ENCODE data around the gene MLN.

Gene MLN

DNA sequence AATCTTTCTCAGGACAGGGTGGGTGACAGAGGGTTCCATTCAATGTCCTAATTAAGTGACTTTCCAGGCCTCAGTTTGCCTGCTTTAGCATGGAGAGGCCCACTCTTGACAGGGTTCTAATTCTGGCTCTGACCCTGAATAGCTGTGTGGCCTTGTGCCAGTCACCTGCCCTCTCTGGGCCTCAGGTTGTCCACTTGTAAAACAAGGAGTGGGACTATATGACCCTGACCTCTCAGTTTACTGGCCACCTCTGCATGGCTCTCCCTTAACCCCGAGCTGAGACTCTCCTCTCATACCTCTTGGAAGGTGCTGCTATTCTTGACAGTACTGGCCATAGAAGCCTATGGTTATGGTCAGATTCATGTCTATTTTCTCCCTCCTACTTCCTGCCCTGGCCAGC lies 44.1 kb upstream of the MLN start:
- no peak for DNase-seq (ENCODE audit: low spot score)
- TF ChIP-seq CTCF (IDR thresholded peaks at IDR 0.05; ENCODE audit: extremely low read depth, missing control alignments) = no peak

DNA sequence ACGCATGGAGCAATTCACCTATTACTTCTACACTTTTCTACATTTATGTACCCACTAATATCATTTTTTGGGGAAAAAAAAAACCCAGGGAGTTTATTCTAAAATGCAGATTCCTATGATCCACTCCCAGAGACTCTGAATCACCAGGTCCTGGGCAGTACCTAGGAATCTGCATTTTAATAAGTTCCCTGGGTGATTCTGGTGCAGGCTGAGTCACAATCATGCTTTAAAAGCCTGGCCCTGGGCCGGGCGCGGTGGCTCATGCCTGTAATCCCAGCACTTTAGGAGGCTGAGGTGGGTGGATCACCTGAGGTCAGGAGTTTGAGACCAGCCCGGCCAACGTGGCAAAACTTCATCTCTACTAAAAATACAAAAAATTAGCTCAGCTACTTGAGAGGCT lies 43.3 kb upstream of the MLN start:
- DNase-seq (ENCODE audit: low spot score) = no peak
- TF ChIP-seq CTCF (IDR thresholded peaks at IDR 0.05; ENCODE audit: extremely low read depth, missing control alignments) = no peak

GRCh38 chr6:33846226-33846625 lies 42.4 kb upstream of the MLN start:
- no peak for TF ChIP-seq CTCF (IDR thresholded peaks at IDR 0.05; ENCODE audit: extremely low read depth, missing control alignments)
- DNase-seq (ENCODE audit: low spot score) = no peak

DNA sequence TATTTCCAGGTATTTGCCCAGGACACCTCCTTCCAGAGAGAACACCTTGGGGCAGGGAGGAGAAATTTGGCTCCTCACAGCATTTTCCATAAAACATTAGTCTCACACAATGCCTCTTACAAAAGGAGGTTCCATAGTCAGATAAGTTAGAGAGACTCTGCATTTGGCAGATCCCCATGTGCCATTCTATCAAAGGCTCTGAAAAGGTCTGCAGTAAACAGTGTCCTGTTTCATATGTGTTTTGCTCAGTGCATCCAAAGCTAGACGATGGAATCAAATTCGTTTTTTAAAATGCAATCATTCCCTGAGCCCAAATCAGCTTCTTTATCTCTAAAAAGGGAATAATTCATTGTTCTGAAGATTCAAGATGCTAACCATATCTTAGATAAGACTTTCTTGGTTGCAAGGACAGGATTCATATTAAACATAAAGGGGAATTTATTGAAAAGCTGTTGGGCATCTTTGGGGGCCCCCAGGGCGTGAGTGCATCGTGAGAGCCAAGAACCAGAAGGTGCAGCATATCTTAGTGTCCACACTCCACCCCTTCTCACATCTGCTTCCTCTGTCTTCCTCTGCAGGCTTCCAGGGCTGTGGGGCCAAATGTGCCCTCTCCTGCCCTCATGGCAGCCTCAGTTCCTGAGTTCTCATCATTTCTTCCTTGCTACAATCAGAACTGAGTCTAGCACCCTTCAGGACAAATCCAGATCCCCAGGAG lies 41.4 kb upstream of the MLN start:
- no peak for TF ChIP-seq CTCF (IDR thresholded peaks at IDR 0.05; ENCODE audit: extremely low read depth, missing control alignments)
- DNase-seq (ENCODE audit: low spot score) = no peak

GRCh38 chr6:33843131-33844121 lies 39.6 kb upstream of the MLN start:
- no peak for DNase-seq (ENCODE audit: low spot score)
- TF ChIP-seq CTCF (IDR thresholded peaks at IDR 0.05; ENCODE audit: extremely low read depth, missing control alignments) = no peak

GRCh38 chr6:33841868-33842267 lies 38.1 kb upstream of the MLN start:
- DNase-seq (ENCODE audit: low spot score) = no peak
- no peak for TF ChIP-seq CTCF (IDR thresholded peaks at IDR 0.05; ENCODE audit: extremely low read depth, missing control alignments)

GRCh38 chr6:33841070-33841469 lies 37.3 kb upstream of the MLN start:
- DNase-seq (ENCODE audit: low spot score) = no peak
- TF ChIP-seq CTCF (IDR thresholded peaks at IDR 0.05; ENCODE audit: extremely low read depth, missing control alignments) = no peak
